DOHH2 (cell line): ENCODE measurements around the gene ACOT11.

Source experiments
- EZH2phosphoT487 ChIP-seq: fragments of 200-600 bp; sonication (generic); IDR thresholded peaks from 2 replicates; pipeline ENCODE4 v1.6.1; 2017; ENCODE audit warnings: borderline replicate concordance, mild to moderate bottlenecking, antibody characterized with exemption, low read length, moderate library complexity, mixed read lengths
- TF ChIP-seq, protein P1 (sequence below): fragments of 200-600 bp; sonication (generic); IDR thresholded peaks from one replicate; pipeline ENCODE4 v1.5.1; 2014; ENCODE audit warnings: antibody characterized with exemption, mild to moderate bottlenecking, low read depth, low read length; ENCODE audit not compliant: poor library complexity, severe bottlenecking

DNA sequence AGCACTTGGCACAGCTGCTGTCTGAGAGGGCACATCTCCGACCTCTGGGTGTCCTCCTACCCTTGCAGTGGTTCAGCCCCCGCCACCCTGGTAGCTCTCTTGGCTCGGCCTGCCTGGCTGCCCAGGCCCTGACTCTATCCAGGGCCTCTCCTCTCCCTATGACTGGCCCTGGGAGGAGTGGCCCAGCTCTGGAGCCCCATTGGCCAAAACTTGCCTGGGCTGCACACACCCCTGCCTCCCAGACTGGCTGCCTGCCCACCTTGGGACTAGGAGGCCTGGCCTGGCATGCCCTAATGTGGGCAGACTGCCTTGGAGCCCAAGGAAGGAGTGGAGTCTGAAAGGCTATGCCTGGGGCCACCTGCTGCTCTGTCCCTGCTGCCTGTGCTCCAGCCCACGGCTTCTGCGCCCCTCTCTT lies 33.6 kb downstream of the ACOT11 start:
- TF ChIP-seq, protein P1, sequence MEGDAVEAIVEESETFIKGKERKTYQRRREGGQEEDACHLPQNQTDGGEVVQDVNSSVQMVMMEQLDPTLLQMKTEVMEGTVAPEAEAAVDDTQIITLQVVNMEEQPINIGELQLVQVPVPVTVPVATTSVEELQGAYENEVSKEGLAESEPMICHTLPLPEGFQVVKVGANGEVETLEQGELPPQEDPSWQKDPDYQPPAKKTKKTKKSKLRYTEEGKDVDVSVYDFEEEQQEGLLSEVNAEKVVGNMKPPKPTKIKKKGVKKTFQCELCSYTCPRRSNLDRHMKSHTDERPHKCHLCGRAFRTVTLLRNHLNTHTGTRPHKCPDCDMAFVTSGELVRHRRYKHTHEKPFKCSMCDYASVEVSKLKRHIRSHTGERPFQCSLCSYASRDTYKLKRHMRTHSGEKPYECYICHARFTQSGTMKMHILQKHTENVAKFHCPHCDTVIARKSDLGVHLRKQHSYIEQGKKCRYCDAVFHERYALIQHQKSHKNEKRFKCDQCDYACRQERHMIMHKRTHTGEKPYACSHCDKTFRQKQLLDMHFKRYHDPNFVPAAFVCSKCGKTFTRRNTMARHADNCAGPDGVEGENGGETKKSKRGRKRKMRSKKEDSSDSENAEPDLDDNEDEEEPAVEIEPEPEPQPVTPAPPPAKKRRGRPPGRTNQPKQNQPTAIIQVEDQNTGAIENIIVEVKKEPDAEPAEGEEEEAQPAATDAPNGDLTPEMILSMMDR = no peak
- TF ChIP-seq EZH2phosphoT487 = no peak
